GM12892 (cell line): ENCODE measurements around the gene BRAT1.

Experiments
- POLR2A ChIP-seq: IDR thresholded peaks from 2 replicates; pipeline ENCODE4 v1.6.1; 2011; ENCODE audit warnings: low read depth, low read length, control low read depth
- POLR2AphosphoS5 ChIP-seq: IDR thresholded peaks from 2 replicates; pipeline ENCODE4 v1.6.1; 2011; ENCODE audit warnings: low read depth, low read length, control low read depth
- TAF1 ChIP-seq: IDR thresholded peaks from 2 replicates; pipeline ENCODE4 v1.6.1; 2011; ENCODE audit warnings: low read depth, mild to moderate bottlenecking, control low read depth, low read length, borderline replicate concordance

- TF ChIP-seq POLR2A (no peak), POLR2AphosphoS5 (no peak), TAF1 (no peak)
These were observed 13.9 kb downstream of the BRAT1 start for GRCh38 chr7:2541291-2542010.
